ENCODE data around the gene PRICKLE3.
A peak's percentile ranks its signal among the peaks of the same experiment; 100 is the strongest.
"Not testable (repeated sequence)": the region's sequence is repeated elsewhere in the genome, so short reads cannot be mapped to it uniquely, and the experiment has no call there.

The PRICKLE3 gene

DNA sequence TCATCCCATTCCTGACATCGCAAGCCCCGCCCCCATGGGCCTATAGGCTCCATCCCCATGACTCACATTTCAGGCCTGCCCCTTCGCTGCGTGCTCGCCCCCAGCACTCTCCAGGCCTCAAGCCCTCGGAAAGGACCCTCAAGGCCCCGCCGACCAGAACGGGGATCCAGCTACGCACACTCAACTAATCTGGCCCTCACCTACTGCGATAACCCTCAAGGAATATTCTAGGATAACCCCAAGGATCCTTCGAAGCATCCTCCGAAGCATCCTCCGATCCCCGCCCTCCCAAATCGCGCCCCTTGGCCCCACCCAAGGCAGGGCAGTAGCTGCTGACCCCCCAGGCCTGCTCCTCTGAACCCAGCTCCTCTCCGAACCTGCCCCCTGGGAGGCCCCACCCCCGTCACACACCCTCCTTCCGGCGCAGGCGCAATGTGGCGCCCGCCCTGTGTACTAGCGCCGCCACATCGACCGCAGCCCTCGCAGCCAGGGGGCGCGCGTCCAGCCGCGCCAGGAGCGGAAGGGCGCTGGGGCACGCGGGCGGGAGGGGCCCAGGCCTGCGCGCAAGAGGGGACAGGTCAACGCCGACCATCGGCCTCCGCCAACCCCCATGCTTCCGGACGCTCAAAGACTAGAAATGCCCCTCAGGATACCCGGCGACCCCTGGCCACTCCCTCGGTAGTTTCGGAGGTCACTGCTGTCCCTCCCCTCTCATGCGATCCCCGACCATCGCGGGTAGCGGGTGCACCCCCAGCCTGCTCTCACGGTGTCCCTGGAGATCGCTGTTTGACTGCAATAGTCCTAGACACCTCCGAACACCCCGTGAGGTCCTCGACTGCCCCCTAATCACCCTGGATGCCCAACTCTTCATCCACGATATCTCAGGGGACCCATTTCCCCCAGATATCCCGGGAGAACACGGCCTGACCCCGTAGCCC is 30.0 kb downstream of the PRICKLE3 start:
- peak; percentile 67 for DNase-seq

DNA sequence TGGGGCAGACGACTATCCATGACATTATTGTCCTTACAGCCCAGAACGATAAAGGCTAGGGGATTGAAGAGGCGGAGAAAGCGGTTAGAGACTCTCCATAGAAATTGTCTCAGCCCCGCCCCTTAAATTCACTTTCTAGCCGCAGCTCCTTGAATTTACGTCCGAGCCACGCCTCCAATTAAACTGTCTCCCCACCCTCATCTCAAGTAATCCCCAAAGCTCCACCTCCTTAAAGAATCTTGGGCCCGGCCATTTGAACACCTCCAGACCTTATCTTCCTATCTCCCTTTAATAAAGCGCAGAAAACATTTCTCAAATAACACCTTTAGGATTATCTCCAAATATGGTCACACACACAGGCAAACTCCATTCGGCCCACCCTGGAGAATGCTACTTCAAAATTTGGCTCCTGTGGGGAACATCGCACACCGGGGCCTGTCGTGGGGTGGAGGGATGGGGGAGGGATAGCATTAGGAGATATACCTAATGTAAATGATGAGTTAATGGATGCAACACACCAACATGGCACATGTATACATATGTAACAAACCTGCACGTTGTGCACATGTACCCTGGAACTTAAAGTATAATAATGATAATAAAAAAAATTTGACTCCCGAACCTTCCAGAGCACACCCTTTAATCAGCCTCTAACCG is 30.8 kb downstream of the PRICKLE3 start:
- DNase-seq: peak; percentile 39

GRCh38 chrX:49153467-49153866 is 32.7 kb downstream of the PRICKLE3 start:
- DNase-seq: no peak

- not testable (repeated sequence) for DNase-seq
These were observed 36.9 kb downstream of the PRICKLE3 start for GRCh38 chrX:49149291-49149690.

GRCh38 chrX:49148390-49149100 is 37.6 kb downstream of the PRICKLE3 start:
- DNase-seq: not testable (repeated sequence)

GRCh38 chrX:49147936-49148335 is 38.2 kb downstream of the PRICKLE3 start:
- no peak for DNase-seq

DNA sequence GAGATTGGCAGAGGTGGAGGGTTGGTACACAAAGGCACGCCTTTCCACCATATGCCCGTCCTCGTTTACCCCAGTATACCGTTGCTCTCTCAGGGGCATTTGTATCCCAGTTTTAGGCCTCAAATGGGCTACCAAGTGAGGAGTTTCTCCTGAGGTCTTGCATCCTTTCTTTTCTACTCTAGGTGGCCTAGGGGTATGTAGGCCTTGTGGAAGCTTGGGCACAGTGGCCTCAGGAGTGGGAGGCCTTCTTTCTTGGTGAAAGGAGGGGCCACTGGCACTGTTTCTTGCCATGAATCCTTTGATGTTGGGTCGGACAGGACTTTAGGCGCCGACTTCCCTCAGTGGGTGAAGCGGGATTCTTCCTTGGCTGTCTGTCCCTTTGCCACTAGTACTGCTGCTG is 38.9 kb downstream of the PRICKLE3 start:
- no peak for DNase-seq

- DNase-seq: not testable (repeated sequence)
These were observed 43.0 kb downstream of the PRICKLE3 start for GRCh38 chrX:49143154-49143553.

- not testable (repeated sequence) for DNase-seq
These were observed 43.9 kb downstream of the PRICKLE3 start for GRCh38 chrX:49142264-49142663.

- DNase-seq: no peak
These were observed 46.5 kb downstream of the PRICKLE3 start for GRCh38 chrX:49139713-49140112.

DNA sequence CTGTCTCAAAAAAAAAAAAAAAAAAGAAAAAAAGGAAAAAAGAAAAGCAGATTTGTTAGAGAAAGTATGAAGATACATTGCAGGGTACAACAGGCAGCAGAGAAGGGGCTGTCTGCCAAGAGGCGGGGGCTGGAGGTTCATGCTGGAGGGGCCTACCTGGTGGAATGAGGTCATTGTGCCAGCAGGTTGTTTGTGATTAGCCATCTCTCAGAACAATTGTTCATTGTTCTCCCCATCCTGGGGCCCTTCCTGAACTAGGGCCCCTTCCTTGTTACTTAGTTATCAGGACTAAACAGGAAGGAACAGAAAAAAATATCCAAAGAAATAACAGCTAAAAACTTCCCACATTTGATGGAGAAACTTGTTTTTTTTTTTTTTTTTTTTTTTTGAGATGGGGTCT is 48.7 kb downstream of the PRICKLE3 start:
- DNase-seq: no peak

DNA sequence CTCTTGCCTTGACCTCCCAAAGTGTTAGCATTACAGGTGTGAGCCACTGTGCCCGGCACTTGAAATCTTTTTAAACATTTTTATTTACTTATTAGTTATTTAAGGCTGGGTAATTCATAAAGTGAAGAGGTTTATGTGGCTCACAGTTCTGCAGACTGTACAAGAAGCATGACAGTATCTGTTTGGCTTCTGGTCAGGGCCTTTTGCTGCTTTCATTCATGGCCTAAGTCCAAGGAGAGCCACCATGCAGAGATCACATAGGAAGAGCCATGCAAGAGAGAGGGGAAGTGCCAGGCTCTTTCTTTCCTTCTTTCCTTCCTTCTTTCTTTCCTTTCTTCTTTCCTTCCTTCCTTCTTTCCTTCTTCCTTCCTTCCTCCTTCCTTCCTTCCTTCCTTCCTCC is 52.4 kb downstream of the PRICKLE3 start:
- DNase-seq: no peak

GRCh38 chrX:49132275-49132674 is 53.9 kb downstream of the PRICKLE3 start:
- DNase-seq: not testable (repeated sequence)

- DNase-seq: no peak
These were observed 56.7 kb downstream of the PRICKLE3 start for GRCh38 chrX:49129427-49129826.

DNA sequence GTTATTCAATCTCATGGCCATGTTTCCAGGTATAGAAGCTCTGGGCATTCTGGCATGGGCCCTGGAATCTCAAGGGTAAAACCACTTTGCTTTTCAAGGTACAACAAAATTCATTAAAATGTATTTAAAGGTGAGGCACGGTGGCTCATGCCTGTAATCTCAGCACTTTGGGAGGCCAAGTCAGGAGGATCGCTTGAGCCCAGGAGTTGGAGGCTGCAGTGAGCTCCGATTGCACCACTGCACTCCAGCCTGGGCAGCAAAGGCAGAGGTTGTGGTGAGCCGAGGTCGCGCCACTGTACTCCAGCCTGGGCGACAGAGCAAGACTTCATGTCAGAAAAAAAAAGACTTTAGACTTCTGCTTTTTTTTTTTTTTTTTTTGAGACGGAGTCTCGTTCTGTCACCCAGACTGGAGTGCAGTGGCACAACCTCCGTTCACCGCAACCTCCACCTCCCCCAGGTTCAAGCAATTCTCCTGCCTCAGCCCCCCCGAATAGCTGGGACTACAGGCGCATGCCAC is 58.4 kb downstream of the PRICKLE3 start:
- not testable (repeated sequence) for DNase-seq

Data from NCI-H748 treated with DMSO at 0.1 percent for 48 hours (cell line).